DOHH2 (cell line): Measurements from ENCODE around the gene RNASET2.

Experiments
- EZH2phosphoT487 ChIP-seq: fragments of 200-600 bp; sonication (generic); IDR thresholded peaks from 2 replicates; pipeline ENCODE4 v1.6.1; 2017; ENCODE audit warnings: borderline replicate concordance, mild to moderate bottlenecking, antibody characterized with exemption, low read length, moderate library complexity, mixed read lengths
- TF ChIP-seq, protein P1 (sequence below): fragments of 200-600 bp; sonication (generic); IDR thresholded peaks from one replicate; pipeline ENCODE4 v1.5.1; 2014; ENCODE audit warnings: antibody characterized with exemption, mild to moderate bottlenecking, low read depth, low read length; ENCODE audit not compliant: poor library complexity, severe bottlenecking

- TF ChIP-seq, protein P1, sequence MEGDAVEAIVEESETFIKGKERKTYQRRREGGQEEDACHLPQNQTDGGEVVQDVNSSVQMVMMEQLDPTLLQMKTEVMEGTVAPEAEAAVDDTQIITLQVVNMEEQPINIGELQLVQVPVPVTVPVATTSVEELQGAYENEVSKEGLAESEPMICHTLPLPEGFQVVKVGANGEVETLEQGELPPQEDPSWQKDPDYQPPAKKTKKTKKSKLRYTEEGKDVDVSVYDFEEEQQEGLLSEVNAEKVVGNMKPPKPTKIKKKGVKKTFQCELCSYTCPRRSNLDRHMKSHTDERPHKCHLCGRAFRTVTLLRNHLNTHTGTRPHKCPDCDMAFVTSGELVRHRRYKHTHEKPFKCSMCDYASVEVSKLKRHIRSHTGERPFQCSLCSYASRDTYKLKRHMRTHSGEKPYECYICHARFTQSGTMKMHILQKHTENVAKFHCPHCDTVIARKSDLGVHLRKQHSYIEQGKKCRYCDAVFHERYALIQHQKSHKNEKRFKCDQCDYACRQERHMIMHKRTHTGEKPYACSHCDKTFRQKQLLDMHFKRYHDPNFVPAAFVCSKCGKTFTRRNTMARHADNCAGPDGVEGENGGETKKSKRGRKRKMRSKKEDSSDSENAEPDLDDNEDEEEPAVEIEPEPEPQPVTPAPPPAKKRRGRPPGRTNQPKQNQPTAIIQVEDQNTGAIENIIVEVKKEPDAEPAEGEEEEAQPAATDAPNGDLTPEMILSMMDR, result no peak
- no peak for TF ChIP-seq EZH2phosphoT487
Measured at GRCh38 chr6:166879594-166879993, 76.8 kb downstream of the RNASET2 start.
